MM.1S (cell line): Measurements from ENCODE around the gene TPX2.
"Not testable (repeated sequence)": the region's sequence is repeated elsewhere in the genome, so short reads cannot be mapped to it uniquely, and the experiment has no call there.

Experiments
- DNase-seq: peaks from one replicate; pipeline ENCODE4 v3.0.0-alpha.2; 2015
- H2AFZ ChIP-seq: fragments of 300-600 bp; sonication (generic); 2 replicates; pipeline ENCODE4 v1.6.0; 2016; ENCODE audit warnings: antibody characterized with exemption, low read length
- H3F3A ChIP-seq: fragments of 300-600 bp; sonication (generic); 2 replicates; pipeline ENCODE4 v1.6.1; 2016; ENCODE audit warnings: mild to moderate bottlenecking, antibody characterized with exemption, low read length, moderate library complexity, mixed read lengths; ENCODE audit not compliant: insufficient read depth
- H3K27ac ChIP-seq: fragments of 300-600 bp; sonication (generic); 2 replicates; pipeline ENCODE4 v1.5.1; 2016; ENCODE audit warnings: mild to moderate bottlenecking, low read length
- H3K27me3 ChIP-seq: fragments of 300-600 bp; sonication (generic); replicated peaks from 2 replicates; pipeline ENCODE4 v1.6.0; 2016; ENCODE audit warnings: low read length; ENCODE audit not compliant: insufficient read depth
- H3K36me3 ChIP-seq: fragments of 300-600 bp; sonication (generic); replicated peaks from 2 replicates; pipeline ENCODE4 v1.6.1; 2016; ENCODE audit warnings: mild to moderate bottlenecking, low read length, mixed read lengths; ENCODE audit not compliant: insufficient read depth
- H3K4me1 ChIP-seq: fragments of 300-600 bp; sonication (generic); 2 replicates; pipeline ENCODE4 v1.6.1; 2016; ENCODE audit warnings: low read length, mixed read lengths
- H3K4me2 ChIP-seq: fragments of 300-600 bp; sonication (generic); 2 replicates; pipeline ENCODE4 v1.6.0; 2016; ENCODE audit warnings: low read depth, low read length
- H3K4me3 ChIP-seq: fragments of 300-600 bp; sonication (generic); 2 replicates; pipeline ENCODE4 v1.5.1; 2016; ENCODE audit warnings: low read length, mixed read lengths
- H3K79me2 ChIP-seq: fragments of 300-600 bp; sonication (generic); 2 replicates; pipeline ENCODE4 v1.6.1; 2016; ENCODE audit warnings: mixed run types, low read length, mixed read lengths
- H3K9ac ChIP-seq: fragments of 300-600 bp; sonication (generic); 2 replicates; pipeline ENCODE4 v1.6.1; 2016; ENCODE audit warnings: low read length, mixed read lengths
- H3K9me2 ChIP-seq: fragments of 300-600 bp; sonication (generic); replicated peaks from 2 replicates; pipeline ENCODE4 v1.6.1; 2016; ENCODE audit warnings: mild to moderate bottlenecking, low read length, mixed read lengths; ENCODE audit not compliant: insufficient read depth
- H3K9me3 ChIP-seq: fragments of 300-600 bp; sonication (generic); replicated peaks from 2 replicates; pipeline ENCODE4 v1.6.1; 2016; ENCODE audit warnings: mild to moderate bottlenecking, low read length, mixed read lengths; ENCODE audit not compliant: insufficient read depth
- H4K20me1 ChIP-seq: fragments of 300-600 bp; sonication (generic); 2 replicates; pipeline ENCODE4 v1.6.1; 2016; ENCODE audit warnings: mild to moderate bottlenecking, low read length, moderate library complexity, mixed read lengths; ENCODE audit not compliant: insufficient read depth
- CTCF ChIP-seq: fragments of 300-600 bp; sonication (generic); IDR thresholded peaks from 2 replicates; pipeline ENCODE4 v1.5.1; 2016; ENCODE audit warnings: antibody characterized with exemption, low read length, mixed read lengths
- EZH2 ChIP-seq: fragments of 300-600 bp; sonication (generic); optimal IDR thresholded peaks from 2 replicates; pipeline ENCODE3; 2017; ENCODE audit warnings: low read depth, mild to moderate bottlenecking, antibody characterized with exemption, low read length, mixed read lengths
- EZH2phosphoT487 ChIP-seq: fragments of 300-600 bp; sonication (generic); IDR thresholded peaks from 2 replicates; pipeline ENCODE4 v1.6.1; 2018; ENCODE audit warnings: antibody characterized with exemption, low read length

TPX2 gene

GRCh38 chr20:31826074-31826473 is 87.0 kb downstream of the TPX2 start:
- H3K79me2 ChIP-seq = no peaks in the 10 kb centered on the region
- H4K20me1 ChIP-seq = no peaks in the 10 kb centered on the region
- H3K9me3 ChIP-seq = no peaks in the 10 kb centered on the region
- H2AFZ ChIP-seq = no peak overlapping the region
- no peak overlapping the region for H3K4me3 ChIP-seq
- no peak for DNase-seq
- H3K36me3 ChIP-seq = no peaks in the 10 kb centered on the region
- H3K9ac ChIP-seq = no peak overlapping the region
- no peaks in the 10 kb centered on the region for H3K9me2 ChIP-seq
- no peak overlapping the region for H3K4me2 ChIP-seq
- no peak for TF ChIP-seq CTCF
- no peak for TF ChIP-seq EZH2
- no peak for TF ChIP-seq EZH2phosphoT487
- H3K27me3 ChIP-seq = no peaks in the 10 kb centered on the region; the same call in 1 of the 2 replicates
- H3K27ac ChIP-seq = no peak overlapping the region
- peaks cover 17% of the 10 kb centered on the region for H3K4me1 ChIP-seq
- no peaks in the 10 kb centered on the region for H3F3A ChIP-seq

DNA sequence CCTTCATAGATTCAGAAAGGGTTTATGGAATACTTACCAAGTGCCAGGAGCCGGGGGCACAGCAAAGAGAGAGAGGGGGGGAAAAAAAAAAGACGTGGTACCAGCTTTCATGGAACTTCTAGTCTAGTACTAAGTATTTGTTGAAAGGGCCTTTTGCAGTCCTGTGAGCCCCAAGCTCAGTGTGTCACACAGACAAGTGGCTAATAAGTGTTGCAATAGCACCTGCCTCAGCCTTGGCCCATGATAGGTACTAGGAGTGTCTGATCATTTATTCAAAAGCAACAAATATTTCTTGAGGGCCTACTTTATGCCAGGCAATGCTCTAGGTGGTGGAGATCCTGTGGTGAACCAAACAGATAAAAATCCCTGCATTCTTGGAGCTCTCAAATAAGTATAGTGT is 88.0 kb downstream of the TPX2 start:
- Histone ChIP-seq H3K4me3 (no peak overlapping the region), H3K4me2 (no peak overlapping the region), H3K27me3 (no peaks in the 10 kb centered on the region), H3K27ac (no peak overlapping the region), H3K9me3 (no peaks in the 10 kb centered on the region), H3K4me1 (peaks cover 17% of the 10 kb centered on the region), H3F3A (no peaks in the 10 kb centered on the region), H3K9ac (no peak overlapping the region), H3K36me3 (no peaks in the 10 kb centered on the region), H2AFZ (no peak overlapping the region), H3K9me2 (no peaks in the 10 kb centered on the region), H4K20me1 (no peaks in the 10 kb centered on the region), H3K79me2 (no peaks in the 10 kb centered on the region)
- DNase-seq = no peak
- no peak for TF ChIP-seq EZH2
- no peak for TF ChIP-seq CTCF
- no peak for TF ChIP-seq EZH2phosphoT487

GRCh38 chr20:31828016-31828415 is 88.9 kb downstream of the TPX2 start:
- H3K4me3 ChIP-seq, H4K20me1 ChIP-seq, H3F3A ChIP-seq, H3K9ac ChIP-seq, H2AFZ ChIP-seq, H3K4me2 ChIP-seq, H3K27ac ChIP-seq, DNase-seq, H3K9me2 ChIP-seq, H3K27me3 ChIP-seq, H3K79me2 ChIP-seq, H3K36me3 ChIP-seq, H3K9me3 ChIP-seq: not testable (repeated sequence)
- peaks cover 15% of the 10 kb centered on the region for H3K4me1 ChIP-seq

DNA sequence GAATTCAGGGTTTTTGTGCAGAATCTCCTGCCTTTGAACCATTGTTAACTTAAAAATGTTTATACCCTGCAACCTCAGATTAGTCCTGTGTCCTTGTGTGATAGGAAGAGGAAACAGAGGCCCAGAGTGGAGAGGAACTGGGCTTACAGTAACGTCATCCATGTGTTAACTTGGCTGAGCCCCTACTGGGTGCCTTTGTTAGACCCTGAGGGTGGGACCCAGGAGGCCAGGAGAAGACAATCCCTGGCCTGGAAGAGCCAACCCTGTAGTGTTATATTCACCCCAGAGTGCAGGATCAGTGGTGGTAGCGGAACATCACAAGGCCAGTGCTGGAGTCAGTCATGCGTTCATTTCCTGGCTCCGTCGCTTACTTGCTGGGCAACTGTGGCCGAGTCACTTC is 90.6 kb downstream of the TPX2 start:
- no peaks in the 10 kb centered on the region for H3F3A ChIP-seq
- H3K4me1 ChIP-seq = no peaks in the 10 kb centered on the region
- no peak for TF ChIP-seq EZH2
- TF ChIP-seq EZH2phosphoT487 = no peak
- no peak for TF ChIP-seq CTCF
- no peak overlapping the region for H3K4me3 ChIP-seq
- no peaks in the 10 kb centered on the region for H4K20me1 ChIP-seq
- no peaks in the 10 kb centered on the region for H3K9me2 ChIP-seq
- no peak overlapping the region for H3K9ac ChIP-seq
- H3K27ac ChIP-seq = no peak overlapping the region
- H2AFZ ChIP-seq = no peak overlapping the region
- no peaks in the 10 kb centered on the region for H3K79me2 ChIP-seq
- H3K4me2 ChIP-seq = no peak overlapping the region
- no peaks in the 10 kb centered on the region for H3K9me3 ChIP-seq
- DNase-seq = no peak
- no peaks in the 10 kb centered on the region for H3K27me3 ChIP-seq
- no peaks in the 10 kb centered on the region for H3K36me3 ChIP-seq
